GM12892 (cell line): Measurements from ENCODE around the gene DIS3L.
"Not testable (repeated sequence)": the region's sequence is repeated elsewhere in the genome, so short reads cannot be mapped to it uniquely, and the experiment has no call there.

Experiments used
- DNase-seq: peaks from one replicate; pipeline ENCODE4 v3.0.0; 2011; ENCODE audit not compliant: insufficient read length
- FAIRE-seq: peaks from 2 replicates; lab custom pipeline; 2011; peaks lifted over from hg19 to GRCh38; lab: Jason Lieb, UNC
- POLR2A ChIP-seq: IDR thresholded peaks from 2 replicates; pipeline ENCODE4 v1.6.1; 2011; ENCODE audit warnings: low read depth, low read length, control low read depth
- POLR2AphosphoS5 ChIP-seq: IDR thresholded peaks from 2 replicates; pipeline ENCODE4 v1.6.1; 2011; ENCODE audit warnings: low read depth, low read length, control low read depth
- TAF1 ChIP-seq: IDR thresholded peaks from 2 replicates; pipeline ENCODE4 v1.6.1; 2011; ENCODE audit warnings: low read depth, mild to moderate bottlenecking, control low read depth, low read length, borderline replicate concordance

The DIS3L gene

DNA sequence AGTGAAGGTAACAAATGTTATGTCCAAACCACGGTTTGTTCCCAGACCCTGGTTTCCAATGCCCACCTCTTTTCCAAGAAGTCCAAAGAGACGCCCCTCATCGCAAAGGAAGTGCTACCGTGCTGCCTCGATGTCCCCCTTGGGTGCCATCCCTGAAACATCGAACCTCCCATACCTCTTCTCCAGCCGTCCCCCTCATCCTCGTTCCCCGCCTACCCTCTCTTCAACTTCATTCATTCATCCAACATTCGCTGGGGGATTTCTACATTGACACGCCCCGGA lies 62.6 kb downstream of the DIS3L start:
- no peak for TF ChIP-seq POLR2AphosphoS5
- no peak for TF ChIP-seq POLR2A
- no peak for TF ChIP-seq TAF1
- FAIRE-seq (peak; percentile 58), DNase-seq (no peak)

DNA sequence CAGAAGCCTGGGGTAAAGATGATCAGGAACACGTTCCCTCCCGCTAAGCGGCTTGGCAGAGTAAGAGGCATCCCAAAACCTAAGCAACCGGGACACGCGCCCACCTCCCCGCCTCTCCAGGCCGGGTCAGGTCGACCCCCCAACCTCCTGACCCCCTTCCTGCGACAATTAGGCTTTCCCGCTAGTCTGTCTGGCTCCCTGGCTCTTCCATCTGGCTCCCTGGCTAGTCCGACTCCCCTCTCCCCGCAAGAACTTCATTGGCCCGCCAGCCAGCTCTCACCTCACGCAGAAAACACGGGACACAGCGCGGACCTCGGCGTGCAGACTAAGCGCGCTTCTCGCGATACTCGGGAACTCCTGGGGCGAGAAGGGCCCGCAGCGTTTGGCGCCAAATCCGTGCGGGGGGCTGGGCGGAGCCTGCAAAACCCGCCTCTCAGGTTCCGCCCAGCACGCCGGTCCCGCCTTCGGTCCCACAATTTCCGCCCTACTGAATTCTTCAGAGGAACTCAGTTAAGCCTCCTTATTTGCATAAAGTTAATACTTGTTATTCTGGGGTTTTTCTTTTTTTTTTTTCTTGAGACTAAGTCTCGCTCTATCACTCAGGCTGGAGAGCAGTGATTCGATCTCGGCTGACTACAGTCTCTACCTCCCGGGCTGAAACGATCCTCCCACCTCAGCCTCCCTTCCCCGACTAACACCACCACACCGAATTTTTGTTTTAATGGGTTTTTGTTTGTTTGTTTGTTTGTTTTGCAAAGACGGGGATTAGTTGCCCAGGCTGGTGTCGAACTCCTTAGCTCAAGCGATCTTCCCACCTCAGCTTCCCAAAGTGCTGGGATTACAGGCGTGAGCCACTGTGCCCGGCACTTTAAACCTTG lies 63.2 kb downstream of the DIS3L start, which contains the start of gene TIPIN:
Gene TIPIN, minus strand, starts transcription at position 327 of the 878 bp plus-strand sequence. CDS start 3,738 bp downstream, outside the sequence.
- peak; percentile 86 for DNase-seq
- FAIRE-seq: peak; percentile 87
- TF ChIP-seq TAF1 (peak; percentile 65; the same call in 1 of the 2 replicates), POLR2AphosphoS5 (peak; percentile 90), POLR2A (peak; percentile 96)

DNA sequence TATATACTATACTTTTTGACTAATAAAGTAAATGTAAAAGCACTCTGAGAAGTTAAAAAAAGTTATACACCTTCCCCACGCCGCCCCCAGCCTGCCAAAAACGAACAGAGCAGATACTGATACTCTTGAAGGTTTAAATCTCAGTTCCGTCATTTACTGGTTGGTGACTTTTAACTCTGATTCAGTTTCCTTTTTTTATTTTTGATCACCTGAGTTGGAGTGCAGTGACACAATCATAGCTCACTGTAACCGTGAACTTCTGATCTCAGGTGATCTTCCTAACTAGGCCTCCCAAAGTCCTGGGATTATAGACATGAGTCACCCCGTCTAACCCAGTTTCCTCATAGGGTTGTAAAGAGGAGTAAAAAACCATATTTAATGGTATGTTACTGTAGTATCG lies 66.4 kb downstream of the DIS3L start:
- no peak for TF ChIP-seq TAF1
- no peak for TF ChIP-seq POLR2A
- TF ChIP-seq POLR2AphosphoS5: no peak
- FAIRE-seq (peak; percentile 80), DNase-seq (no peak)

DNA sequence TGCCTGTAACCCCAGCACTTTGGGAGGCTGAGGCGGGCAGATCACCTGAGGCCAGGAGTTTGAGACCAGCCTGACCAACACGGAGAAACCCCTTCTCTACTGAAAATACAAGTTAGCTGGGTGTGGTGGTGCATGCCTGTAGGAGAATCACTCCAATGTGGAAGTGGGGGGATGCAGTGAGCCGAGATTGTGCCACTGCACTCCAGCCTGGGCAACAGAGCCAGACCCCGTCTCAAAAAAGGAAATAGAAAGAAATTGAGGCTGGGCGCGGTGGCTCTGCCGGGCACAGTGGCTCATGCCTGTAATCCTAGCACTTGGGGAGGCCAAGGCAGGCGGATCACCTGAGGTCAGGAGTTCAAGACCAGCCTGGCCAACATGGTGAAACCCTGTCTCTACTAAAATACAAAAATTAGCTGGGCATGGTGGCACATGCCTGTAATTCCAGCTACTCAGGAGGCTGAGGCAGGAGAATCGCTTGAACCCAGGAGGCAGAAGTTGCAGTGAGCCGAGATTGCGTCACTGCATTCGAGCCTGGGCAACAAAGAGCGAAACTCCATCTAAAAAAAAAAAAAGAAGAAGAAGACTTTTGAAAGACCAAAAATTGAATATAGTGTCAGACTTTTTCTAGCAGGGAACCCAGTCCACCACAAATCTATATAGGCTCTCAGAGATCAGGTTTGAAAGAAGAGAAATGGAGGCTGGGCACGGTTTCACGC lies 68.5 kb downstream of the DIS3L start:
- FAIRE-seq: not testable (repeated sequence)

DNA sequence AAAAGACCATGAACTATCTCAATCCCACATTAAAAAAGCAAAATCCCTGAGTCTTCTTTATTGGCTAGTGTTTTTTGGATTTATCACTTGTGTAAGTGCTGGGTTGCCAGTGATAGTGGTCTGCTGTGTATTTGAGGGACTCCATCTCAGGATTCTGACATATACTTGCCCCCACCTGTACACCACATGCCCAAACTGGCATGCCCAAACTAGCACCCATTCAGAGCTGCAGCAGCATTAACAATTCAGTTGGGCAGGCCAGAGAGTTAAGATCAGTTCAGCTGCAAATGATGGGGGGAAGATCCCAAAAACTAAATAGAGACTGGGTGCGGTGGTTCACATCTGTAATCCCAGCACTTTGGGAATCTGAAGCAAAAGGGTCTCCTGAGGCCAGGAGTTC lies 69.4 kb downstream of the DIS3L start:
- no peak for DNase-seq
- no peak for TF ChIP-seq POLR2AphosphoS5
- no peak for TF ChIP-seq TAF1
- no peak for TF ChIP-seq POLR2A
- no peak for FAIRE-seq

More for the DNA sequence above, 68.5 kb downstream of the DIS3L start:
- not testable (repeated sequence) for DNase-seq

DNA sequence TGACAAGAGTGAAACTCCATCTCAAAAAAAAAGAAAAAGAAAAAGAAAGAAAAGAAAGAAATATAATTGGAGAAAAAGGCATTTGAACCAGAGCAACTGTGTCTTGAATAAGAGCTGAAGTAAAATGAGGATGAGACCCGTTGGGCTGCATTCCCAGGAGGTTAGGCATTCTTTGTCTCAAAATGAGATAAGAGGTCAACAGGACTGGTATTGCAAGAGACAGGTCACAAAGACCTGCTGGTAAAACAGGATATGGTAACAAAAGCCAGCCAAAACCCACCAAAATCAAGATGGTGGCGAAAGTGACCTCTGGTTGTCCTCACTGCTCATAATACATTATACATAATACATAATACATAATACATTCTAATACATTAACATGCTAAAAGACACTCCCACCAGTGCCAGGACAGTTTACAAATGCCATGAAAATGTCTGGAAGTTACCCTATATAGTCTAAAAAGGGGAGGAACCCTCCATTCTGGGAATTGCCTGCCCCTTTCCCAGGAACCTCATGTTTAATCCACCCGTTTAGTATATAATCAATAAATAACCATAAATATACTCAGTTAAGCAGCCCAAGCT lies 71.7 kb downstream of the DIS3L start:
- no peak for DNase-seq
- no peak for FAIRE-seq
- TF ChIP-seq POLR2A: no peak
- no peak for TF ChIP-seq POLR2AphosphoS5
- TF ChIP-seq TAF1: no peak

DNA sequence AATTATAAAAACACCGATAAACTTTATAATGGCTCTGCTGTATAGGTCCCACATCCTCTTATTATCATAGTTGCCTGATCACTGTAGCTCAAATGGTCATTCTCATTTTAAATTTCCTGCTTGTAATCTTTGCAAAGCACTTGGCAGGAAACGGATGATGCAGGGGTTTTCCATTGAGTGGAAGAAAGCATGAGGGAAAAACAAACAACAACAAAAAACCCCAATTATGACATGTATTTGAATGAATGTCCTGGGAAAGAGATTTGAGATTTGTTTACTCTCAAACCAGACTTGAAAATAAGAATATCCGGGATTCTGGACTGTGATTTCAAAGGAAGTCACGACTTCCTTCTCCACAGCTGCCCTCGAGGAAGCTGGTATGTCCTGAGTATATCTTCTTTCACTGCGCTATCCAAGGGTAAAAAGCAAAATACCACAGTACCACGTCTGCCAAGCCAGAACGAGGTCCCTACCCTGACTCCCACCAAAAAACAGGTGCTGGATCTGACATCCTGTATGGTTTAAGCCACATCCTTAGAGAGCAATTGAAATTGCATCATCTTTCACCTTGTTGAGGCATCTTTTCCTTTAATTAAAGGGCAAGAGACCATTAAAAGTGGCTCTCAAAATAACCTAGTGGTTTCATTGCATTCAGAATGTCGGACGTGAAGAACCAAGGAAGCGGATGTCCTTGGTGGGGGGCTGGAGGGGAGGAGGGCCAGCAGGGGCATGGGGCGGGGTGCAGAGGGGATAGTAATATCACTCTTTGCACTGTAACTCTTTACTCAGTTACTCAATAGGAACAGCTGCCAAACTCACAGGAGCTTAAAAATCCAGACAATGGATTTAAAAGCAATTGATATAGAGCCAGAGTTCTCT lies 76.6 kb downstream of the DIS3L start:
- no peak for DNase-seq
- TF ChIP-seq POLR2AphosphoS5 (peak; percentile 48; the same call in 1 of the 2 replicates), TAF1 (no peak)
- peak; percentile 91 for FAIRE-seq

DNA sequence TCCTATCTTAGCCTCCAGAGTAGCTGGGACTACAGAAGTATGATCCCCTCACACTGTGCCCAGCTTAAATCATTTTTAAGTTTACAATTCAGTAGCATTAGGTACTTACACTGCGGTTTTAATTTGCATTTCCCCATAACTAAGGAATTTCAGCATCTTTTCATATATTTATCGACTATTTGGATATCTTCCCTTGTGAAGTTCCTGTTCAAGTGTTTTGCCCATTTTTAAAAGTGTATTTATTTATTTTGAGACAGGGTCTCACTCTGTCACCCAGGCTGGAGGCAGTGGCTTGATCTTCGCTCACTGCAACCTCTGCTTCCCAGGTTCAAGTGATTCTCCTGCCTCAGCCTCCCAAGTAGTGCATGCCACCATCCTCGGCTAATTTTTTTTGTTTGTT lies 80.8 kb downstream of the DIS3L start:
- DNase-seq: no peak
- no peak for FAIRE-seq
- TF ChIP-seq POLR2A: no peak
- TF ChIP-seq TAF1: no peak
- TF ChIP-seq POLR2AphosphoS5: no peak

DNA sequence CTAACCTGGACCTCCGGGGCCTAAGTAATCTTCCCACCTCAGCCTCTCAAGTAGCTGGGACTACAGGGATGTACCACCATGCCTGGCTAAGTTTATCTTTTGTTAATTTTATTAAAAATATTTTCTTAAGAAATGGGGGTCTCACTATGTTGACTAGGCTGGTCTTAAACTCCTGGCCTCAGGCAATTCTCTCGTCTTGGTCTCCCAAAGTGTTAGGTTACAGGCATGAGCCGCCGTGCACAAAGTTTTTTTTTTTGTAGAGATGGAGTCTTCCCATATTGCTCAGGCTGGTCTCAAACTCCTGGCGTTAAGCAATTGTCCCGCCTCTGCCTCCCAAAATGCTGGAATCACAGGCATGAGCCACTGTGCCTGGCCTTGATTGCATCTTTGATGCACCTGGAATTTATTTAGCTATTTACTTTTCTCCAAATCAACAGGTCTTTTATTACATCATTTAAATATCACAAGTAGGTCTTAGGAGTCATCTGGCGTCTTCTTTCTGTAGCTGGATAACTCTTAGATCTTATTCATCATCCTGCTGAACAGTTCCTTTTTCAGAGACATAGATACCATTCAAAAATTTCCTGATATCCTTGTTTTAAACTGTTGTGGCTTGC lies 85.6 kb downstream of the DIS3L start:
- FAIRE-seq: no peak
- TF ChIP-seq TAF1 (no peak), POLR2AphosphoS5 (no peak), POLR2A (no peak)
- no peak for DNase-seq

DNA sequence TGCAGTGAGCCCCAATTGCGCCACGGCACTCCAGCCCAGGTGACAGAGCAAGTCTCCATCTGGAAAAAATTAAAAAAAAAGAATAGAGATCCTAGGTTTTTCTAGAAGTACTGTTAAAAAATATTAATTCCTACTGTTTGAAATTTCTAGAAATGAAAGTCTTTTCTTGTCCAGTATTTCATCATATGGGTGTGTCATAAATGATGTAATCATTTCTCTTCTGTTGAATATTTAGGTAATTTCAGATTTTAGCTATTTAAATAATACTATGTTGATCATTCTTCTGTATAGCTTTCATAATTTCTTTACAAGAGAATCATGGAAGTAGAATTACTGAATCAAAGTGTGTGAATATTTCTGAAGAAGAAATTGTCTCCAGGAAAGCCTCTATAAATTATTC lies 88.0 kb downstream of the DIS3L start:
- not testable (repeated sequence) for FAIRE-seq

More for the DNA sequence above, 88.0 kb downstream of the DIS3L start:
- not testable (repeated sequence) for DNase-seq
